ENCODE measurements around the gene CCDC137. TPM values are rescaled to one million over a fixed set of nuclear protein-coding genes. Genes with fewer than 3 reads are reported as not detected.

Gene CCDC137
- total RNA-seq, 1 donor from 2014 or later: 33.8 TPM

DNA sequence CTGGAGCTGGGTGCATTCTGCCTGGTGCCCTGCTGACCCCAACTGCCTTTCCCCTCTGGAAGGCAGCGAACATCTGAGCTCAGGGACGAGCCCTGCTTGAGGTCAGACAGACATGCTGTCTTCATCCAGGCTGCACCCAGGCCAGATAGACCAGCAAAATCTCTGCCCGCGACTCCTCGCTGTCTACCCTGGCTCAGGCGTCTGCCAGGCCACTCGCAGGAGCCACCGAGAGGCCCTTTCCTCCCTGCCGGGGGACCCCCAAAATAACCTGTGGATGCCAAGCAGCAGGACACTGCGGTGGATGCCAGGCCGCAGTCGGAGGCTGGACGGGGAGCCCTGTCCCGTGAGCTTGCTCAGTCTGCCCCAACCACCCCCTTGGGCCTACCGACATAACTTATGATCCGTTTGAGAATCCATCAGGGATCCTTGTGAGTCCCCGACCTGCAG is 42.2 kb downstream of the CCDC137 start:
- H3K36me3 Mint-ChIP-seq (ENCODE audit: unreplicated experiment): no peaks in the 10 kb centered on the region
- H3K27ac Mint-ChIP-seq (ENCODE audit: unreplicated experiment): peak overlapping the region; percentile 8
- peaks cover 10% of the 10 kb centered on the region for H3K9me3 Mint-ChIP-seq (ENCODE audit: unreplicated experiment)
- peaks cover 12% of the 10 kb centered on the region for H3K27me3 Mint-ChIP-seq (ENCODE audit: unreplicated experiment)
- H3K4me1 Mint-ChIP-seq (ENCODE audit: low read depth, unreplicated experiment): peaks cover 10% of the 10 kb centered on the region
- no peak overlapping the region for H3K4me3 Mint-ChIP-seq (ENCODE audit: unreplicated experiment)
- DNase-seq: no peak
- TF ChIP-seq, protein P1, sequence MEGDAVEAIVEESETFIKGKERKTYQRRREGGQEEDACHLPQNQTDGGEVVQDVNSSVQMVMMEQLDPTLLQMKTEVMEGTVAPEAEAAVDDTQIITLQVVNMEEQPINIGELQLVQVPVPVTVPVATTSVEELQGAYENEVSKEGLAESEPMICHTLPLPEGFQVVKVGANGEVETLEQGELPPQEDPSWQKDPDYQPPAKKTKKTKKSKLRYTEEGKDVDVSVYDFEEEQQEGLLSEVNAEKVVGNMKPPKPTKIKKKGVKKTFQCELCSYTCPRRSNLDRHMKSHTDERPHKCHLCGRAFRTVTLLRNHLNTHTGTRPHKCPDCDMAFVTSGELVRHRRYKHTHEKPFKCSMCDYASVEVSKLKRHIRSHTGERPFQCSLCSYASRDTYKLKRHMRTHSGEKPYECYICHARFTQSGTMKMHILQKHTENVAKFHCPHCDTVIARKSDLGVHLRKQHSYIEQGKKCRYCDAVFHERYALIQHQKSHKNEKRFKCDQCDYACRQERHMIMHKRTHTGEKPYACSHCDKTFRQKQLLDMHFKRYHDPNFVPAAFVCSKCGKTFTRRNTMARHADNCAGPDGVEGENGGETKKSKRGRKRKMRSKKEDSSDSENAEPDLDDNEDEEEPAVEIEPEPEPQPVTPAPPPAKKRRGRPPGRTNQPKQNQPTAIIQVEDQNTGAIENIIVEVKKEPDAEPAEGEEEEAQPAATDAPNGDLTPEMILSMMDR (IDR thresholded peaks at IDR 0.05; ENCODE audit: partially characterized antibody, unreplicated experiment): no peak

DNA sequence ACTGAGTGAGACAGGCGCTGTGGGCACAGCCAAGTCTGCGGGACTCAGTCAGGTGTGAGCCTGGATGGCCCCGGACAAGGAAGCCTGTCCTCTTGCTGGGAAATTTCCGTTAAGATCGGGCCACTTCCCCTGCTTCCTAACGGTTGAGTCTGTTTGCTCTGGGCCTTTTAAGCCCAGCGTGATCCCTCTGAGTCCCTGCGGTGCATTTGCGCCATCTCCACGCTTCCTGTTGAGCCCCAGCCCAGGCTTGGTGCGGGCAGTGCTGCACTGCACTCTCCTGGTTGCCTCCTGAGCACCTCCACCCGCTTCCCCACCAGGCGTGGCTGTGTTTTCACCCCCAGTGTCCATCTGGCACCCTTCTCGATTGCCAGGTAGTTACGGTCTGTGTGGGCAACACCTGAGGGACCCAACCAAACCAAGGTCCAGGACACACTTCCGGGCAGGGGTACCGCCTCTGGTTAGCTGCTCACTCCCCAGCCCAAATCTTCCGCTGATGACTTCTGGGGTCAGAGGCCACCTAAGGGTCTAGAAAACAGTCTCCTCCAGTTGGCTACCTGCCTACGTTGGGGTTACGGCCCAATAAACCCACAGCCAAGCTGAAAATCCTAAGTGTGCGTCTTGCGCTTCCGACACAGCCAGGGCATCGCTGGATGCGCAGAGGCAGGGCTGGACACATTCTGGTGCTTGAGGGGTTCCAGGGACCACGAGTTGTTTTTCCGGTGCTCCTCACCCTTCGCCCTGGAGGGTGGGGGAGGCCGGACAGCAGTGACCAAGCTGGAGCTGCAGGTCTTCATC is 44.2 kb downstream of the CCDC137 start:
- Mint-ChIP-seq H3K27me3 (ENCODE audit: unreplicated experiment) (peaks cover 12% of the 10 kb centered on the region), H3K4me3 (ENCODE audit: unreplicated experiment) (peak overlapping the region; percentile 75), H3K36me3 (ENCODE audit: unreplicated experiment) (no peaks in the 10 kb centered on the region), H3K9me3 (ENCODE audit: unreplicated experiment) (peaks cover 6% of the 10 kb centered on the region), H3K4me1 (ENCODE audit: low read depth, unreplicated experiment) (peaks cover 10% of the 10 kb centered on the region), H3K27ac (ENCODE audit: unreplicated experiment) (peak overlapping the region; percentile 68)
- DNase-seq: no peak
- TF ChIP-seq, protein P1 (IDR thresholded peaks at IDR 0.05; ENCODE audit: partially characterized antibody, unreplicated experiment): no peak

DNA sequence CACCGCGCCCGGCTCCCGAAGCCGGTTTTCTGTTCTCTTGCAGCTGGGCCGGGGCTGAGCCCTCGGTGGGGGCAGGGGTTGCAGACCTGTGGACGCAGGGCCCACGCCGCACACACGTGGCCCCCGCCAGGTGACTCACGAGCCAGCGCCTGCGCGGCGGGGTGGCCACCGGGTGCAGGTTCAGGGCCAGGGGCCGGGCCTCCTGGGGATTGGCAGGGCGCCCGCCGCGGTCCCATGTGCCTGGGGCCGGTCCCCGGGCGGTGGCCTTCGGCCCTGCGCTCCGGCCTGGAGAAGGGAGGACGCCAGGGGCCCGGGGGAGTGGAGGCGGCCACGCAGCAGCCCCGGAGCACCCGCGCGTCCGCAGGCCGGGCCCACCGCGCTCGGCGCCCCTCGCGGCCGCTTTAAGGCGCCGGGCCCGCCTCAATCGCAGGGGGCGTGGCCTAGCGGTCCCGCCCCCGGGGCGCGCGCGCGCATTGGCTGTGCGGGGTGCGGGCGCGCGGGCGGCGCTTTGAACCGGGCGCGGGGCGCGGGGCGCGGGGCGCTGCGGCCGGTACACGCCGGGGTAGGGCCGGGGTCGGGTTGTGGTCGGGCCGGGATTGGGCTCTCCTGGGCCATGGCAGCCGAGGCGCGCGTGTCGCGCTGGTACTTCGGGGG is 45.4 kb downstream of the CCDC137 start, which contains the start of gene SLC25A10:
Gene SLC25A10, plus strand, starts transcription at position 471 of the 654 bp plus-strand sequence. Its CDS starts 143 bp downstream, at position 614.
- Mint-ChIP-seq H3K27me3 (ENCODE audit: unreplicated experiment) (peaks cover 10% of the 10 kb centered on the region), H3K4me1 (ENCODE audit: low read depth, unreplicated experiment) (peaks cover 10% of the 10 kb centered on the region), H3K9me3 (ENCODE audit: unreplicated experiment) (peaks cover 6% of the 10 kb centered on the region), H3K27ac (ENCODE audit: unreplicated experiment) (peak within 1 kb of the TSS; percentile 98), H3K36me3 (ENCODE audit: unreplicated experiment) (no peaks in the 10 kb centered on the region), H3K4me3 (ENCODE audit: unreplicated experiment) (peak within 1 kb of the TSS; percentile 95)
- DNase-seq: peak; percentile 81
- TF ChIP-seq, protein P1 (IDR thresholded peaks at IDR 0.05; ENCODE audit: partially characterized antibody, unreplicated experiment): no peak

DNA sequence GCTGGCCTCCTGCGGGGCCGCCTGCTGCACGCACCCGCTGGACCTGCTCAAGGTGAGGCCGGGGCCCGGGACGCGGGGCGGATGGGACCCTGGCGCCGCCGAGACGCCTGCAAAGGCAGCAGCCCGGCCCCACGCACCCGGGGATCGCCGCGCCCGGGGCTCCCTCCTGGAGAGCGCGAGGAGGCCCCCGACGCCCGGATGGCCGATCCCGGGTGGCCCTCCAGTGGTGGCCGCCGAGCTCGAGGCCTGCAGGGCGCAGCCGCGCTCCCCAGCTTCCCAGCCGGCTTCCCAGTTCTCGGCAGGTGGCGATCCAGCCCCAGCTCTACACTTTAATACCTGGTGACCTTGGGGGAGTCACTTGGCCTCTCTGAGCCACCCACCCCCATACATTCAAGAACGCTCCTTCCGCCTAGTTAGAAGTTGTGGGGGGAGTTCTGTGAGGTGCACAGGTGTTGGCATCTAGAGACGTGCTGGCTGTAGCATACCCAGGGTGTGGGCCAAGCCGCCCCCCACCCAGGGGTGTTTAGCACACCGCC is 46.0 kb downstream of the CCDC137 start:
- H3K4me1 Mint-ChIP-seq (ENCODE audit: low read depth, unreplicated experiment): peaks cover 10% of the 10 kb centered on the region
- DNase-seq: peak; percentile 68
- TF ChIP-seq, protein P1 (IDR thresholded peaks at IDR 0.05; ENCODE audit: partially characterized antibody, unreplicated experiment): no peak
- peak overlapping the region; percentile 98 for H3K27ac Mint-ChIP-seq (ENCODE audit: unreplicated experiment)
- peak overlapping the region; percentile 95 for H3K4me3 Mint-ChIP-seq (ENCODE audit: unreplicated experiment)
- H3K36me3 Mint-ChIP-seq (ENCODE audit: unreplicated experiment): no peaks in the 10 kb centered on the region
- H3K9me3 Mint-ChIP-seq (ENCODE audit: unreplicated experiment): peaks cover 6% of the 10 kb centered on the region
- H3K27me3 Mint-ChIP-seq (ENCODE audit: unreplicated experiment): peaks cover 10% of the 10 kb centered on the region
